OCI-M2 (cell line): ENCODE measurements around the gene ASIP.
"Not testable (repeated sequence)": the region's sequence is repeated elsewhere in the genome, so short reads cannot be mapped to it uniquely, and the experiment has no call there.

ENCODE experiments used
- DNase-seq: peaks from one replicate; lab custom pipeline; 2025; ENCODE audit not compliant: unreplicated experiment; lab: John Stamatoyannopoulos, UW

ASIP gene, protein sequence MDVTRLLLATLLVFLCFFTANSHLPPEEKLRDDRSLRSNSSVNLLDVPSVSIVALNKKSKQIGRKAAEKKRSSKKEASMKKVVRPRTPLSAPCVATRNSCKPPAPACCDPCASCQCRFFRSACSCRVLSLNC

DNA sequence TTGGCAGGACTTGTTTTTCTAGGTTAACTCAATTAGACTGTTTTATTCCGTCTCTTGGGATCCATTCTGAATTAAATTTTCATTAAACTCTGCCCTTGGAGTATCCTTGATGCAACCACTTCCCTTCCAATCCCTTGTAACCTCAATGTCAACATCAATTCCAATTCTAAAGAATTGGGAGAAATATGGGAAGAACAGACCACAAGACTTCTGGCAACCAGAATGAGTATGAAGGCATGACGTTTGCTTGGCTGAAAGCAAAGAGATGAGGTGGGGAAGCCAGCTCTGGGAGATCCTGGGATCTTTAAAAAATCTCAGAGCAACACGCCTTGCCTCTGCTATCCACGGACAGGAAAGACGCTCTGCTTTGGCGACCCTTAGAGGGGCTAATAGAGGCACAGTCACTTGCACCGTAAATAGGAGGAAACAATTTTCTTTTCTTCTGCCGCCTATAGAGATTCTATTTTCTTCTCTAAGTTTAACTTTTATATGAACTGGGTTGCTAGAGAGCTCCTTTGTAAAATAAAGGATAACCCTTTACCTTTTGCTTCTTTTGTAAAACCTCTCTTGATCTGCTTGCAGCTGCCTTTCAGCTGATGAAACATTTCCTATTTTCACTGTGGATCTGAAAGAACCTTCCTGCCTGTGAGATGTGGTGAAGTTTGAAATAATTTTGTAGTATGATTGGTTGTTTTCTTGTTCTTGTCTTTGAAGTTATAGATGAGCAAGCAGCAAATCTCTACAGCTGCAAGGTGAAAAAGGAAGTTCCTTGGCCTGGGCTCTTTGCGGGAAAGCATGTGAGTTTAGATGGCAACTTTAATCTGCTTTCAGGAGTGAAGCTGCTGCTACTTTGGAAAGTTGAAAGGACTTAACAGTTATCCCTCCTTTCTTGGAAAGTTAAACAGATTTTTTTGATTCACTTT, at the start of gene ASIP:
TSS of gene ASIP (plus strand) at position 731 of the 923 bp plus-strand sequence. CDS start 18,952 bp downstream, outside the sequence.
- DNase-seq, result no peak

DNA sequence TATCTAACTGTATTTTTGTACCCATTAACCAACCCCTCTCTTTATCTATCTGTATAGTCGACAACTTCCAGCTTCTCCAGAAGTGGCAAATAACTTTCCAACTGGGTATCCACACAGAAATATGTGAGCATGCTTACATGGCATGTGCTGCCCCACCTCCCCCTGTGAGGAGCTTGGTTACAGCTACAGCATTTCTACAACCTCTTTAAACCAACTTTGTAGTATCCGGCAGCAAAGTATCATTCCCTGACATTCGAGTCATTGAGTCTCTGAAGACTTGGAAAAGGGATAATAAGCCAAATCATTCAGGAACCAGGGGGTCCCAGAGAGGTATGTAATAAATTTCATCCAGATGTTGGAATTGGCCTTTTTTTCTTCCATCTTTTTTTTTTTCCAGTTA, 48.2 kb upstream of the ASIP start:
- no peak for DNase-seq

DNA sequence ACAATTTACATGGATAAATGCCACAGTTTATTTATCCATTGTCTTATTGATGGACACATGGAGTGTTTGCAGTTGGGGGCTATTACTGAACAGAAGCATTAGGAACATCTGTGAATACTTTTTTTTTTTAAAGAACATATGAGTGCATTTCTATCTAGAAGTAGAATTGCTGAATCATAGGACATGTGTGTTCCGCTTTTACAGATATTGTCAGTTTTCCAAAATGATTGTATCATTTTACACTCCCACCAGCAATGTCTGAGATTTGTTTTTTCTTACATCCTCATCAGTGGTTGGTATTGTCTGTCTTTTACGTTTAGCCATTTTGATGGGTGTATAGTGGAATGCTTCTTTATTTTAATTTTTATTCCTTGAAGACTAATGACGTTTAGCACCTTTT, 42.0 kb upstream of the ASIP start:
- DNase-seq, result no peak

DNA sequence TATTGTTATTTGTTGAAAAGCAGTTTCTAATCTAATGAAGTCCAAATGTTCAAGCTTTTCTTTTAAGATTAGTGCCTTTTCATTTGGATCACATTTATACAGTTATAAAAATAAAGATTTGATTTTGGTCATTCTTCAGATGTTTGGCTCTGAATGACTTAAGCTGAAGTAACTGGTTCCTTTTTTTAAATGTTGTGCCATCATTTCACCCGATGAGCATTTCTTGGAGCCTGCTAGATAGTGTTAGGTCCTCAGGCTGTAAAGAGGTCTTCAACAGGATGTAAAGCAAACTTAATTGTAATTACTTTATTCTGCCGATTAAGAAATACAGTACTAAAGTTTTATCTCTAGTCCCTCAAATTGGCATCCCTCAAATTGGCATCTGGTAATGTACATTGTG, 41.2 kb upstream of the ASIP start:
- DNase-seq, result no peak

DNA sequence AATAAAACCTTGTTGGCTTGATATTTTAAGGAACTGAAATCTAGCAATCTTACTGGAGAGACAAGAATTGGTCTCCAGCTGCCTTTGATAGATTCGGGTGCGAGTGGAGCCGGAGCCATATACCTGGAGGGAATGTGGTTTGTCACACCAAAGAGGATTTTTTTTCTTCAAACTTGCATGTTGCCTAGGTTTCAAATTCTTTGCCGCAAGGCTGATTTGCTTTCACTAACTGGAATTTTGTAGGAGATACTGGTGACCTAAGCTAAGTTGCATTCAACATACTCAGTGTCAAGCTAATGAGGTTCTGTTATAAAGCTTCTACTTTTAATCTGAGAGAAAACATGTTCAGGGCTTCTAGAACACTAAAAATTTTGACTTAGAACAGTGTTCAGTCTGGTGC, 39.7 kb upstream of the ASIP start:
- DNase-seq, result no peak

DNA sequence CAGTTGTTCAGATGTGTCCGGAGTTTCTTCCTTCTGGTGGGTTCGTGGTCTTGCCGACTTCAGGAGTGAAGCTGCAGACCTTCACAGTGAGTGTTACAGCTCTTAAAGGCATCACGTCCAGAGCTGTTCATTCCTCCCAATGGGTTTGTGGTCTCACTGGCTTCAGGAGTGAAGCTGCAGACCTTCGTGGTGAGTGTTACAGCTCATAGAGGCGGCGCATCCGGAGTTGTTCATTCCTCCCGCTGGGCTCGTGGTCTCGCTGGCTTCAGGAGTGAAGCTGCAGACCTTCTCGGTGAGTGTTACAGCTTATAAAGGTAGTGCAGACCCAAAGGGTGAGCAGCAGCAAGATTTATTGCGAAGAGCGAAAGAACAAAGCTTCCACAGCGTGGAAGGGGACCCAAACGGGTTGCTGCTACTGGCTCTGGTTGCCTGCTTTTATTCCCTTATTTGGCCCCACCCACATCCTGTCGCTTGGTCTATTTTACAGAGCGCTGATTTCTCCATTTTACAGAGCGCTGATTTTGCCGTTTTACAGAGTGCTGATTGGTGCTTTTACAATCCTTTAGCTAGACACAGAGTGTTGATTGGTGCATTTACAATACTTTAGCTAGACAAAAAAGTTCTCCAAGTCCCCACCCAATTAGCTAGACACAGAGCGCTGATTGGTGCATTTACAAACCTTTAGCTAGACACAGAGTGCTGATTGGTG, 35.9 kb upstream of the ASIP start:
- not testable (repeated sequence) for DNase-seq

DNA sequence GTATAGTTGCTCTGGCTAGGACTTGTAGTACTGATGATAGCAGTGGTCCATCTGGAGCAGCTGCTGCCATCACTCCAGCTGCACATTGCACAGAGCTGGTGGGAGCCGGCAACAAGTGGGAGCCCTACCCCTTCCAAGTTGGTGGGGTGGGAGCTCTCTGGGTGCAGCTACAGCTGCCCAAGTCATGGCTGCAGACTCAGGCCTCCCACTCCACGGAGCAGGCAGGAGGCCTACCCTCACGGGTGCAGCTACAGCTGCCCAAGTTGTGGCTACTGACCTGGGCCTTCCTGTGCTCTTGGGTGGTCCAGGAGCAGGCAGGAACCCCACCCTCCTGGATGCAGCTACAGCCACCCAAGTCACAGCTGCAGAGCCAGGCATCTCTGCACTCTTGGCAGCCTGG, 32.1 kb upstream of the ASIP start:
- no peak for DNase-seq

DNA sequence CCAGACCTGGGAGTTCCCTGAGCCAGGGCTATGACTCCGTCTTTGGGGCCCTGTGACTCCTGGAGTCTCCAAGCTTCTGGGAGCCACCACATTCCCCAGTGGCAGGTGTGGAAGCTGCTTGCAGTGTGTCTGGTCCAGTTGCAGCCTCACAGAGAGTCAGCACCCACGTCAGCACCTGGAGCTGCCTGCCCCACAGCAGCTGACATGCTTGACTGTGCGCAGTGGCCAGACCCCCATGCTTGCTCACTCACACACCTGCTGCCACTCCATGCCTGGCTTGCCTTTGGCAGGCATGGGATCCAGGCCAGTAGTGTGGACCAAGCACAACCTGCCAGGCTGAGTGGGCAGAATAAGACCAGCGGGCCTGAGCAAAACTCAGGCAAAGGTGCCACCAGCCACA, 31.0 kb upstream of the ASIP start:
- no peak for DNase-seq

DNA sequence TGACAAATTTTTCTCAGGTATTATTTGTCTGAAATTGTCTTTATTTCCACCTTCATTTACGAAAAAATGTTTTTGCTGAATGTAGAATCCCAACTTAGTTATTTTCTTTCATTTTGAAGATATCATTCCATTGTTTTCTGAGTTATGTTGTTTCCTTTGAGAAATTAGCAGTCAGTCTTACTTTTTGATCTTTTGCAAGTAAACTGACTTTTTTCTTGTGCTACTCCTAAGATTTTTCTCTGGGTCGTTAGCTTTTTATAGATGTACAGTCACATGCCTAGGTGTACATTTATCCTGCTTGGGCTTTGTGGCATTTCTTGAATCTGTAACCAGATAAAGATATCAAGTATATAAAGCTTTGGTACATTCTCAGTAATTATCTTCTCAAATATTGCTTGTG, 29.6 kb upstream of the ASIP start:
- DNase-seq, result no peak

DNA sequence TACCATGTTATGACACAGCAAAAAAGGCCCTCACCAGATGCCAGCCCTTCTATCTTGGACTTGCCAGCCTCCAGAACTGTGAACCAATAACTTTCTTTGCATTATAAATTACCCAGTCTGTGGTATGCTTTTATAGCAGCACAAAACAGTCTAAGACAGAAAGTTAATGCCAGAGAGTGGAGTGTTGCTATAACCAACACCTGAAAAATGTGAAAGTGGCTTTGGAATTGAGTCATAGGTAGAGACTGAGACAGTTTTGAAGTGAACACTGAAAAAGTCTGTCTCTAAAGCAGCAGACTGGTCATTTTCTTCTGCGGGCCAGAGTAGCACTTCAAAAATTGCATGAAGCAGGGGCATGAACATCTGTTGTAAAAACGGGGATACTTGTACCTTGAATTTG, 28.0 kb upstream of the ASIP start:
- DNase-seq, result no peak

DNA sequence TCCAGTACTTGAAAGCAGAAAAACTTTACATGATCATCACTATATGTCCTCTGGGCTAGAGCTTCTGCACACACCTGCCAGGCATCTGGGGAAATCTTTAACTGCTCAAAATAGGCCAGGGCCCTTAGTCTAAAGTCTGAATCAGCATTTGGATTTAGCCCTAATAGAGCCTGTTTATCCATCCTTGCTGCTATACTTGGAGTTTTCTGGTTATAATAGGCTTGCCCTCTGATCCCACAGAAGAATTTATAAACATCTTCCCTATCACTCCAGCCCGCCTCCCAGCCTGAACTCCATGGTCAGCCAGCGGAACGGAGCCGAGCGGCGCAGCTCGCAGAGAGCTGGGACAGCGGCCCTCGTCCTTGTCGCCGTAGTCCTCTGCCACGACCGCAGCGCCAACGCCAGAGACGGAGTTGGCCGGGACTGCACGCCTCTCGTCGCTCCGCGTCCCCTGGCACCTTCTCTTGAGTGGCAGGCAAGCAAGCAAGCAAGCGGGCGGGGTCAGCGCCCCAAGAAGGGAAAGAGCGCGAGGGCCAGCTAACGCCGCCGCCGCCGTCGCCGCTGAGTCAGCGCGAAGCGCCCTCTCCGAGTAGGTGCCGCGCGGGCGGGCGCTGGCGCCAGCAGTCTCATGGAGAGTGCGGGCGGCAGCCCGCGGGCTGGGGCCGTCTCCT, 25.4 kb upstream of the ASIP start:
- DNase-seq, result no peak

DNA sequence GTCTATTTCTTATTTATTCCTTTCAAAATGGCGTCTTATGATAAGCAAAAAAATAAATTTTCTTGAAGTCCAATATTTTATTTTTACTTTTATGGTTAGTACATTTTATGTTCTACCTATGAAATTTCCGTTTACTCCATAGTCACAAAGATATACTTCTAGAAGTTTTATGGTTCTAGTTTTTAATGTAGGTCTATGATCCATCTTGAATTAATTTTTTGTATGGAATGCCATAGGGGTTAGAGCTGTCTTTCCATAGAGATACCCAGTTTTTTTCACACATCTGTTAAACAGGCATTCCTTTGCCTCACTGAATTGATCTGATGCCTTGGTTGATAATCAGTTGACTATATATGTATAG, 24.9 kb upstream of the ASIP start:
- no peak for DNase-seq

DNA sequence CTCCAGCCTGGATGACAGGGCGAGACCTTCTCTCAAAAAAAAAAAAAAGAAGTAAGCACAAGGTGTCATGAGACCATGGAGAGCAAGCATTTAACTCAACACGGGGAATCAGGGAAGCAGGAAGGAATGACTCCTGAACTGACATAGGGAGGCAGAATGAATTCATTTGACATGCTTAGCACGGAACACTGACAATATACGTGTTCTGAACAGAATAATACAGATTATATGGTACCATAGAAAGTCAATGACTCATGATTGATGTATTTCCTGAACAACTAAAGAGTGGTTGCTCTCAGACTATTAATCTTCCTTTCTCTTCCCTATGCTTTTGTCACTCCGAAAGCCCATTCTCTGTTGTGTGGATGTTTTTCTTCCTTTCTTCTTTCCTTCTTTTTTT, 20.7 kb upstream of the ASIP start:
- DNase-seq, result no peak

DNA sequence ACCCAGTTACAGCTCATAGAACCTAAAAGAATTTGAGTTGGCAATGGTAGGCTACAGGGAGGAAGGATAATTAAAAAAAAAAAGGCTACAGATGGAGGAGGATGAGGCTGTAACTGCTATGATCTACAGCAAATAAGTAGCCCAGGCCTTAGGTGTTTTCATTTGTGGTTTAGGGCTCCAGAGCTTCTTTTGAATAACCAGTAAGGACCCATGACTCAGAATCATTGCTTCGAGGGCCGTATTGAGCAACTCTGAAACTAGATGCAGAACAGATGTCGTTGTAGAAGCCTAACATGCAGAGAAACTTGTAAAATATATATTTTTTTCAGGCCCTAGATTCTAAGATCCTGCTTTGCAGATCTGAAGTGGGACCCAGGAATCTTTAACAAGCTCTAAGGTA, 19.0 kb upstream of the ASIP start:
- no peak for DNase-seq

DNA sequence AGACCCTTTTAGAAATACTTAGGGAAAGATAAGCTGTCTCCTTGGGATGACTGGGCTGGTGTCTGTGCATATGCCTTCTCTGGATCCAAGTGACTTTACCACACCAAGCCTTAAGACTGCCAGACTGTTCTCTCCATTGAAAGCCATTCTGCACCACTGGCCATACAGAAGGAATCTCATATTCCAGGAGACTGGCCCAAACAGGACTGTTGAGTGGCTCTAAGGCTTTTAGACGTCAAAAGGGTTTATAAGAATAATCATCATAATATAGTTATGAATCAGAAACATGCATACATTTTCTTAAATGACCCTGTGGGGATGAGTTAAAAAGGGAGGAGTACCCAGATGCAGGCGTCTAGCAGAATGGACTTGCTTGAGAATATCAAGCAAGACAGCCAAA, 17.0 kb upstream of the ASIP start:
- DNase-seq, result not testable (repeated sequence)

DNA sequence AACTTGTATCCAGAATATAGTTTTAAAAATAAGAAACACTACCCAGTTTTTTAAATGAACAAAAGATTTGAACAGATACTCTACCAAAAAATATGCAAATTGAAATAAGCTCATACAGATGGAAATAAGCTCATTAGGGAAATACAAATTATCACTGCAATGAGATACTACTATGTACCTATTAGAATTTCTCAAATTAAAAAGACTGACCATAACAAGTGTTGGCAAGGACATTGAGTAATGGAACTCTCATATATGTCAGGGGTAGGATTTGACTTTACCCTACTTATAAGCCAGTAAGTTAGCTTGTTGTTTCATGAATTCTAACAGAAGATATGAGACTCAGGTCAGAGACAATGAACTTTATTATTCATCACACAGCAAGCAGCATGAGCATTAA, 9.6 kb upstream of the ASIP start:
- DNase-seq, result no peak

DNA sequence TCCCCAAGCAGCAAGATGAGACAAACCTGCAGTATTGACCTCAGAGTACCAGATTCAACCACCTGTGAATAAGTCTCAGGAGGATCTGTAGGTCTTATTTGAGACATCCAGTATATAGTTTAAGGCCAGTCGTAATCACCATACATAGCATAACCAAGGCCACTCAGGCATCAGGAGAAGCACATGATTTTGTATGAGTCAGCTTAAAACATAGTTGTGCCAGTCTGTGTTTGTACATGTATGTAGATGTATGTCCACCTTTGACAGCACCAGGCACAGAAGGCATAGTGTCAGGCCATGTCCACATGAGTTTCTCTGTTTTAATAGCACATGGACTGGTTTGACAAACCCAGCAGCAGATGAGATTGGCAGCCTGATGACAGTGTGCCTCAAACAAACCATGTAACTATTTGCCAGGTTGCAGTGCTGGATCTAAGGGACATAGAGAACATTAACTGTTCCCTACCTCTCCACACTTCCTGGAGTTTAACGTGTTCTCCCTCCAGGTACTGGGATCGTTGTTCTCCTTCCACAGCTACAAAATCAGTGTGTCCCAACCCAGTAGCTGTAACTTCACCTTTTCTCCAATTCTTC, 8.6 kb upstream of the ASIP start:
- no peak for DNase-seq

DNA sequence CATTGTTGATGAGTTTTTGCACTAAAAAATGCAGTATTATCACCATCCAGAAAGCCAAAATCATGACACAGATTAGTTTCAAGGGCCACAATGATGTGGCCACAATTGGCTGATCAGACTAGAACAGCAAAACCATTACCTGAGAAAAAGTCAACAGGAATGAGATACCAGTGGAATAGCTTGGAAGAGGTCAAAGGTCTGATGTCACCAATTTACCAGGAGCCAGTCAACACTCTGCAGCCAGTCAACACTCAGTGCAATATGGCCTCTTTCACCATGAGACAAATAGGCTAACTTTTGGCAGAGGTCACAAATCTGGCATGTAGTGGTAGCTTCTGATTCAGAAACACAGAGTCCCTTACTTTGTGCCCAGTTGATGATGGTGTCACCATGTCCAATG, 7.5 kb upstream of the ASIP start:
- DNase-seq, result no peak

DNA sequence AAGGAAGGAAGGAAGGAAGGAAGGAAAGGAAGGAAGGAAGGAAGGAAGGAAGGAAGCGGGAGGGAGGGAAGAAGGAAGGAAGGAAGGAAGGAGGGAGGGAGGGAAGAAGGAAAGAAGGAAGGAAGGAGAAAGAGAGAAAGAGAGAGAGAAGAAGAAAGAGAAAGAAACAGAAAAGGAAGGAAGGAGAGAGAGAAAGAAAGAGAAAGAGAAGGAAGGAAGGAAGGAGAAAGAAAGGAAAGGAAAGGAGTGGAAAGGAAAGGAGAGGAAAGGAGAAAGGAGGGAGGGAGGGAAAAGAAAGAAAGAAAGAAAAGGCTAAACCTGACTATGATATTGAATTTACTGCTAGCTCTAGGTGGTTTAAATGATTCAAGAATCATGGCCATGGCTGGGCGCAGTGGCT, 5.3 kb upstream of the ASIP start:
- DNase-seq, result no peak

DNA sequence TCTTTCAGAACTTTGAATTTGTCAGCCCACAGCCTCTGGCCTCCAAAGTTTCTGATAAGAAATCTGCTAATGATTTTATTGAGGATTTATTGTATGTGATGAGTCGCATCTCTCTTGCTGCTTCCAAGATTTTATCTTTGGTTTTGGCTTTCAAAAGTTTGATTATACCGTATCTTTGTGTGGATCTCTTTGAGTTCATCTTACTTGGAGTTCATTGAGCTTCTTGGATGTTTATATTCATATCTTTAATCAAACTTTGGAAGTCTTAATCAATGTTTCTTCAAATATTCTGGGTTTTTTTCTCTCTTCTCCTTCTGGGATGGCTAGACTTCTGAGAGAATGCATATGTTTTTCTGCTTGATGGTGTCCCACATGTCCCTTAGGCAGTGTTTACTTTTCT, 3.3 kb upstream of the ASIP start:
- DNase-seq, result no peak

DNA sequence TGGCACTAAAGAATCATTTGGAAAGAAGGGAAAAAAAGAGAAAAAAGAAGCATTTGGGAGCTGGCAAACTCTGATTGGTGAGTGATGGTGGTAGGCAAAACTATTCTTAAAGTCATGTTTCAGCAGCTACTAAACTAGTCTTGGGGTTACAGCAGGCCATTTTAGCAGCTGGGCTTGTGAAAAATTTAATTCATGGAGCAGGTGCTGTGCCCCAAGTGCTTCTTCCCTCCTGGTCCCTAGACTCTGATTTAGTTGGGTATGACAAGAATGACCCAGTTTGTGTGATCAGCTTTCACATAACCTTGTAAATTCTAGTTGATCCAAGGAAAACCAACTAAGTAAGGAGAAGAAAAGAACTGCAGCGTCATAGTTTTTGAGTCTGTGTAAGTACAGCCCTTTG, 1.1 kb upstream of the ASIP start:
- no peak for DNase-seq
